GM19023 (cell line): ENCODE data around the gene RIOX2.

ENCODE experiments used
- ATAC-seq: cut with Tn5 transposase; IDR thresholded peaks from one replicate; pipeline ENCODE4 v1.9.1; 2021; ENCODE audit warnings: mild to moderate bottlenecking, moderate library complexity; ENCODE audit not compliant: unreplicated experiment

Gene RIOX2

DNA sequence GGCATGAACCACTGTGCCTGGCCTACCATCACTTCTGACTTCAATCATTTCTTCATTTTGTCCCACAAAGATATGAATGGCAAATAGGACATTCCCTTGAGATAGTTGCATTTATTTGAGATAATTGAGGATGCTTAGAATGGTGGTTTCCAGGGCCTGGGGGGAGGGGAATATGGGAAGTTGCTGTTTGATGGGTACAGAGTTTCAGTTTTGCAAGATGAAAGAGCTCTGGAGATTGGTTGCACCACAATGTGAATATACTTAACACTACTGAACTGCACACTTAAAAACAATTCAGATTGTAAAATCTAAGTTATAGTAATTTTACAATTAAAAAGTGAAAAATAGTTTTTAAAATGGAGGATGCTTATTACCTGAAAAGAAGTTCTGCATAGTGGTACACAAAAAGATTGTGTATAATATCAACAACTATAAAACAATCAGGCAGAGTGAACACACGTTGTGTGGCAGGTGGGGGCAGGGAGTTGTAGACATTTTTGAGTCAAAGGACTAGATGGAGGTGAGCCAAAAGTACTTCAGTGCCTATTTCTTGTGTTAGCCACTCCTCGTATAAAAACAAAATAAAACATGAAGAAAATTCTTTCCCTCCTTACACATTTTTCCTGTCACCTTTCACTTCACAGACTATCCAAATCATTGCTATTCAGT is 18.5 kb upstream of the RIOX2 start:
- no peak for ATAC-seq

DNA sequence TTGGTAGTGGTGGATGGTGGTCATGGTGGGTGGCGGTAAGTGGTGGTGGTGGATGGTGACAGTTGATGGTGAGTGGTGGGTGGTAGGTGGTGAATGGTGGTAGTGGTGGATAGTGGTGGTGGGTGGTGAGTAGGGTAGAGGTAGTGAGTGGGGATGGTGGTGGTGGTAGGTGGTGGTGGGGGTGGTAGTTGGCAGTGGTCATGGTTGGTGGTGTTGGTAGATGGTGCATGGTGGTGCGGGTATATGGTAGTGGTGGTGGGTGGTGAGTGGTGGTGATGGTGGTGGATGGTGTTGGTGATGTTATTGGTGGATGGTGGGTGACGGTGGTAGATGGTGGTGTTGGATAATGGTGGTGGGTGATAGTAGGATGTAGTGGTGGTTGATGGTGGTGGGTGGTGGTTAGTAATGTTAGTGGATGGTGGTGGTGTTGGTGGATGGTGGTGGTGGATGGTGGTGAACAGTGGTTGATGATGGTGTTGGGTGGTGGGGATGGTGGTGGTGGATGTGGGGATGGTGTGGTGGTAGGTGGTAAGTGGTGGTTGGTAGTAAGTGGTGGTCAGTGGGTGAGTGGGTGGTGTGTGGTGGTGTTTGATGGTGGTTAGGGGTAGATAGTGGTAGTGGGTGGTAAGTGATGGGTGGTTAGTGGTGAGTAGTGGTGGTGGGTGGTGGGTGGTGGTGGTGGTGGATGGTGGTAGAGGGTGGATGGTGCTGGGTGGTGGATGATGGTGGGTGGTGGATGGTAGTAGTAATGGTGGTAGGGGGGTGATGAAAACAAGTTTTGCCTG is 16.7 kb upstream of the RIOX2 start:
- no peak for ATAC-seq

DNA sequence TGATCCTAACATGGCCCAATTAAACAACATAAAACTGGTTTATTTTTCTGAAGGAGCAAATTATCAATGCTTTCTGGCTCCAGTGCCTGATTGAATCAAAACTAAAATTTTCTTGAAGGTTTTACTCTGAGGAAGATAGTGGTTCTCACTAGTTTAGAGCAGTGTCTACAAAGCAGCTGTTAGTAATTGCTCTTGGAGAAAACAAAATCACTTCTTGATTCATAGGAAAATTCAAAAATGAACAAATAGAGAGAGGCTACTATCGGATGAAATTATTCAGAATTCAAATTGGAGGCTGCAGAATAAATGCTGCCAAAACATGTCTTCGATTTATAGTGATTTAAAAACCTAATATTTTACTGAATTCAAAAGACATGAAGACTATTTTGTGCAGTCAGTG is 15.1 kb upstream of the RIOX2 start:
- ATAC-seq: no peak

DNA sequence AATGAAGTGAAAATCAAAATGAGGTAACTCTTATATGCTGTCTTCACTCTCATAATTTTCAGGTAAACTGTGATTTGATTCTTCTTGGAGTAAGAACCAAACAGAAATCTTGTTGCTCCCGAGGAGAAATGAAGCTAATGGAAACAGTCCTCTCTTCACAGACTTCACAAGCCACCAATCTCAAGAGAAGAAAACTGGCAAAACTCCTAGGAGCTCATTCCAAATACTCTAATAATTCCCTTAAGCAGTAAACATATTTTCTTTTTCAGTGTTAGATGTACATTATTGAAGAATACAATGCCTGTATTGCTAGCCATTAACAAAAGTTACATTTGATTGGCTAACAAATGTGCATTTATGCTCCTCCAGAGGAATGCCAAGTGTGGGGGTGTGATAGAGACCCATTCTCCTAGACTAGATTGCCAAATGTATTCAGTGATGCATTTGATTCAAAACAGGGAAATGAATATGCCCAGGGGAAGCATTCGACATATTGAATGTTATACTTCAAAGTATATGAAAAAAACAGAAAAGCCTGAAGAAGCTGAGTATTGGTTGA is 11.8 kb upstream of the RIOX2 start:
- no peak for ATAC-seq

DNA sequence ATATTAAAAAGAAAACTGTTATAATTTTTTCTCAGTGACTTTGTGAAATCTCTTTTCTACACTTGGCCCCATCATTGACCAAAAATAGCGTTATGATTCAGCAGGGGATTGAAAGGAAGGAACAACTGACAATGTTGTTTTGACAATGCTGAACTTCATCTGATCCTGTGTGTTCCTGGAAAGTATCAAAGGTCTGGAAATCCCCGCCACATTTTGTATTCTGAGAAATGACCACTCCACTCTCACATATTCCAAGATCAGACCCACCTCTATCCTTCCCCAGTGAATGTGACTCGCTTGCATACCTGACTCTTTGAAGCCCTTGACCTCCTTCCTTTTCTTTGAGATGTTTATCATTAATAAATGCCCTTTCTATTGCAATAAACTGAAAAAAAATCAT is 9.7 kb upstream of the RIOX2 start:
- ATAC-seq: no peak

DNA sequence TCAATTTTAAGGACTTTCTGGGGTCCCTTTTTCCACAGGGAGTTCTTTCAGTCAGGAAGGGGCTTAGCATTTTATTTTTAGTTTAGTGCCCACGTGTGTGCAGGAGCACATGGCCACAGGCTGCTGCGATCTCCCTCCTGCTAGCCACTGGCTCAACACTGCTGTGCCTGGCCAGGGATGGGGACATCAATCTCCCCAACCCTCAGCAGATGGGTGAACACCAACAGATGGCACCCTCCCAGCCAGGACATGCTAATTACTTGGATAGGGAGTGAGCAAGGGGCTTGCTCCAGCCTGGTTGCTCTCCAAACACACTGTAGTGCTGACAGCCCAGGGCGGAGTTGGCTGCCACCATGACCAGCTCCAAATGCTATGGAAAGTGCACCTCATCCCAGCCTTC is 7.4 kb upstream of the RIOX2 start:
- ATAC-seq: no peak

DNA sequence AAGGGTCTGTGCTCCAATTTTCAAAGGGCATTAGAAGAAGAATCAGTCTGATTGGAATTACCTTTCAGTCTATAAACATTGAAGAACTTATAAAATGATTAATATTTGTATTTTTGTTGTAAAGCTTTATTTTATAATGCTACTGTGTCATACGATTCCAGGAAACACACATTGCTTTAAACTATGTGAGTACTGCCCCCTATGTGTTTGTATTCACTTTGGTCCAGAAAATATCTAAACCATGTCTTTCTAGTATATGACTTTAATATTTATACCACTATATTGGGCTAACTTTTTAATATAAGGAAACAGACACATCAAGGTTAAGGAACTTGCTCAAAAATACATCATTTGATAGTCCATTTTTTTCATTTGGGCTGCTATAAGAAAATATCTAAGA is 3.2 kb upstream of the RIOX2 start:
- no peak for ATAC-seq

DNA sequence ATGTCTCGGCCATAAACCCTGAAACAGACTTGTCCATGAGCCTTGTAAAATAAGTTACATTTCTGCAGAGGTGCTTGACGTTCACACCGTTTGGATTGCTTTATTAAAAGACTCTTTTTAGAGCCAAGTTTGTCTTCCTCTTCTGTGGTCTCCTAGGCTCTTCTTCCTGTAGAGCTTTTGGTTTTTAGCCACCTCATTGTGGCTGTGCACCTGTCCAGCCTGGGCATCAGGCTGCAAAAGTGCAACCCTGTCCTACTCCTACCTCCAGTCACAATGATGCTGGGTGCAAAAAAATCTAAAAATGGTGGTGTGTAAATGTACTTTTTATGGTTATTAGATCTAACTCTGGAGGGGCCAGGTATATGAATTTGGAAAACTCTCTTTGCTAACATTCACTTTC is 2.8 kb upstream of the RIOX2 start:
- no peak for ATAC-seq

DNA sequence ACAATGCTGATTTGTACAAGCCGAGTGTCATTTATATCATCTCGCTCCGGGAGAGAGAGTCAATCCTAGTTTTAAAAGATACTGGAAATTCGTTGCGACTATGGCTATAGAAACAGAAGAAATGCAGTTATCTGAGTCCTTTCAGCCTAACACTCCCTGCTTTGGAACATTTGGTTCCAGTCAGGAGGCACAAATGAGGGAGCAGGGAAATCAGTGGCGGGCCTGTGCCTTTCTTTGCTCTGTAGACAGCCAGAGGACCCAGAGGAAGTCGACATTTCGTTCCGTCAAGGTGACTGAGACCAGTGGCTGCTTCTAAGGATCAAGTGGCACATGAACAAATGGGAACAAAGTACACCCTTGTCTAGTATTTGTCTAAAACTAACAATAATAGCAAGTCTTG is 745 bp upstream of the RIOX2 start:
- ATAC-seq: no peak

DNA sequence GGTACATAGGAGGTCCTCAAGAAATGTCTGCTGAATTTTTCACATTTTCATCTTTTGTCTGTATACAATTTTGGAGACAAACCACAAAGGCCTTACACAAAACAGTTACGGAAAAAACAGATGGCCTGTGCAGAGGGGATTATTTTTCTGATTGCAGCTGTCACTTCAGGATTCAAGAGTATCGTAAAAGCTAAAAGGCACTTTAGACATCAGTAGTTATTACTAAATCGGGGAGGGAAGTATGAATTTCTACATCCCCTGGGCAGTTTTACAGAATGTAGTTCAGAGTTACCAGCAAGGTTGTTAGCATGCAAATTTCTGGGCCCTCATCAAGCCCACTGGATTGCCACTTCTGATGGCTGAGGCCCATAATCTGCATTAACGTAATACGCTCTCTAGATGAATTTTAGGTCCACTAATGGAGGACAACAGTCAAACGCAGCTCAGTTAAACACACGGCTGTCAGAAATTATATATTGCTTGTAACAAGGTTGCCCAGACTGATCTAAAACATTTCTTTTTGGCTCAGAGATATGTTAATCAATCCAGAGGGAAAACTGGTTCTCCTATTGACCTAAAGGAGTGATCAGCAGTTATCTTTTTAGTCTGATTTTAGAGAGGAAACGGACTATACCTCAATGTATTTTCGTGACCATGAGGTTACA is 1.1 kb downstream of the RIOX2 start:
- no peak for ATAC-seq

DNA sequence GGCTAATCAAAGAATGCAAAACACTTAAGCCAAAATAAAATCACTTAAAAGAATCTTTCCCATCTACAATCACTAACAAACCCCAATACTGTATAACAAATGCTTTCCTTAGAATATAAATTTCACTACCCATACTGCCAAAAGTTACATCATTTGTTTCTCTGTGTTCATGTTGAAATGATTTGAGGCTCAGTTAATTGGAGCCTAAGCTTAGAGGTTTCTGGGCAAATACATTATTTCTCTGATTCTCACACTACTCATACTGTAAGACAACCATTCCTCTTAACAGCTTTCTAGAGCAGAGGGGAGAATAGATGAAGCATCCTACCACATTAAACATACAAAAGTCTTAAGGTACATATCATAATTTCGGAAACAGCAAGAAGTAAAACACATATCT is 2.1 kb downstream of the RIOX2 start:
- ATAC-seq: no peak

DNA sequence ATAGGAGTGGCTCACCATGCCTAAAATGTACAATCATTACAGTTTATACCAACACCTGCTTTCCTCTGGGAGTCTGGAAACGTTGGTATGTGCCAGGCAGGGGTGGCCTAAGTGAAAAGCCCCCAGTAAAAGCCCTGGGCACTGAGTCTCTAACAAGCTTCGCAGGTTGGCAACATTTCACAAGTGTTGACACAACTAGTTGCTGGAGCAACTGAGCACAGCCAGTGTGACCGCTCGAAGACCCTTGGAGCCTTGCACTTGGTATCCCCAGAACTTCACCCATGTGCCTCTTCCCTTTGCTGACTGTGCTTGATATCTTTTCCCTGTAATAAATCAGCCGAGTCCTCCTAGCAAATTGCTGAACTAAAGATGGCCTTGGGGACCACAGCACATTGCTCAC is 2.7 kb downstream of the RIOX2 start:
- ATAC-seq: no peak

DNA sequence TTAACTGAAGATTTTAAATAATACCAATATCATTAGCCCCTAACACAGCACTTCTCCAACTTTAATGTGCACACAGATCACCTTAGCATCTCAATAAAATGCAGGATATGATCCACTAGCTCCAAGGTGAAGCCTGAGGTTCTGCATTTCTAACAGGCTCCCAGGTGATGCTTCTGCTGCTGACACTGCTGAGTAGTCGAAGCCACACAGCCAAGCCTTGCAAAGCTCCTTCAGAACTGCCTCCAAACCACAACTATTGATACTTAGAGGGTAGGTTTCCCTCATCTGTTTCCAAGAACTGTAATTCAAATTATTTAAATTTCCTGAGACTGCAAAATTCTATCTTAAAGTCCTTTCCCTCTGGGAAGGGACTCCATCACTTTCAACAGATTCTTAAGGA is 3.9 kb downstream of the RIOX2 start:
- ATAC-seq: no peak

DNA sequence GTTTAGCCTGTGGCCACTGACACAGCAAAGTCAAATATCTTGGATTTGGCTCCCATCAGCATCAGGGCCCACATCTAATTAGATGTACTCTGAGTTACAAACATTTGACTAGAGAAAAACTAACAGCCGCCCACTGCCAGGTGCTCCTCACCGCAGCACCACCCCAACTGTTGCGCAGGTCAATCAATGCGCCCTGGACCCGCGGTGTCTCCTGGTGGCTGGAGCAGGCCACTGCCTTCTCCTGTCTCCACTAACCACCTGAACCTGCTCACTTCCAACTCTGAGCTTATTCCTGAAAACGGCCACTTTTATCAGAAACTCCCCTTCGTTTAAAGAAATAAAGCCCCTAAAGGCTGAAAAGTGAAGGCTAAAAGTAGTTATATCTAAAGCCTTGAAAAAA is 4.3 kb downstream of the RIOX2 start:
- no peak for ATAC-seq

DNA sequence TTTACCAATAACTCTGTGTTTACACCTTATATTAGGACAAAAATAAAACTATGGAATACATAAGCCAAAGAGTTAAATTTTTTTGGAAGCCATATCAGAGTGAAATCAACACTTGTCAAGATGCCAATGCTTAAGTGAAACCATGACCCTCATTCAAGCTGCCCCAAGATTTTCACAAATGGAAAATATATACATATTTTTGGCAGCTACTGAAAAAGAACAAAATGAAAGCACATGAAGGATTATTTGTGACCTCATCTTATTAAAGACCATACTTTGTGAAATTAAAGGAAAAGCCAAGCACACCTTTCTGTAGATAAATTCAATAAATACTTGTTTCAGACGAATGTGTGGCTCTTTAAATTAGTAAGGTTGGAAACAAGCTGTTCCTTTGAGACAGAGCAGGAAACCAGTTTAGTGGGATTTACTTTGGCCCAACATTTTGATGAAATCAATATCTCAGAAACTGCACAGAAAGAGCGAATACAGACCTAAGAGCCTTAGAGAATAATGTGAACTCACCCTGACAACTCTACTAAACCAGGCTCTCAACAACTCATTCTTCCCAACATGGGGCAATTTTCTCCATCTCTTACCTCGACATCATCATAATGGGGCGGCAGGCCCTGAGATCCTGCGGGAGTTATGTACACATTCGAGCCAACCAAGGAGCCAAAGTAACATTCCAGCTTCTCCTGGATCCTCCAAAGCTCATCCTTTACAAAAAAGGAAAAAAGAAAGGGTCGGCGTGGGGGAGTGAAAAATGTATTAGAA is 11.1 kb downstream of the RIOX2 start:
- no peak for ATAC-seq

DNA sequence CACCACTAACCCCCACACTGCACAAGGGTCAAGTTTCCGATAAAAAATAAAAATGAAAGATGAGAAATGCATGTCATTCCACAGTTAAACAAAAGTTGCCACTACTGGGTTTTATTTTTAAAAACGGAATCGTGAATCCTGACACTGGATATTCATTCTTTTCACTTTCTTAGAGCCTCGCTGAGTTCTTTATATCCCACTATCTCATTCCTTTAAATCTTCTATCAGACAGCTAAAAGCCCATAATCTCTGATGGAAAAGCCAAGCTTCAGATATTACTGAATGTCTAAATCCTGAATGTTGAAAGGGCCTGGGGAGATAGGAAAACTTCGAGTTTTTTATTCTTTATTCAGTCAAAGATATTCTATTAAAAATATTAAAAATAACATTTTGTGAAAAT is 11.7 kb downstream of the RIOX2 start:
- no peak for ATAC-seq

DNA sequence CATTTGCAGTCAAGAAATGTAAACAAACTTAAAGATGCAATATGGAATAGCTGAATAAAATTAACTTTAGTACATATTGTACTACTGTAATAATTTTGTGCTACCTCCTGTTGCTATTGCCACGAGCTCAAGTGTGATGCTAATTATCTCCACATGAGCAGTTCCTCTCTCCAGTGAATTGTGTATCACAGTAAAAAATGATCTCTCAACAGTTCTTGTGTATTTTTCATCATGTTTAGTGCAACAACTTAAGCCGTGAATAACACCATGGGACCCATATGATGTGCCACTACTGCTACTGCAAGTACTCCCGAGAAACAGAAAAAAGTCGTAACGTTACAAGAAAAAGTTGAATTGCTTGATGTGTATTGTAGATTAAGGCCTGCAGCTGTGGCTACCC is 12.4 kb downstream of the RIOX2 start:
- ATAC-seq: no peak

DNA sequence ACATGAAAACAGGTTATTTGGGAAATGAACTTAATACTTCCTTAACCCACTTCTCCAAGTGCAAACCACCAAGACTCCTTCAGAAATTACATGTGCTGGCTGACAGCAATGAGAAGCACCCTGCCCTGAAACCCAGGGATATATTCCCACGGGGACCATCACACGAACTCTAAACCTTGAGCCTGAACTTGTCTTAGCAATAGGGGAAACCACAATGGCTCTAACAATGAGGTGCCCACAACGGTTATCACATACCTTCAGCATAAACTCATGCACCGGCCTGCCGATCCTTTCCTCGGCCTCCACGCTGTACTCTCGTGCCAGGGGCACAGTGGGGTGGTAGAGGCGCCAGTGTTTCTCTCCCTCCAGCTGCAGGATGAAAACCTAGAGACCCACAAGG is 13.4 kb downstream of the RIOX2 start:
- no peak for ATAC-seq

DNA sequence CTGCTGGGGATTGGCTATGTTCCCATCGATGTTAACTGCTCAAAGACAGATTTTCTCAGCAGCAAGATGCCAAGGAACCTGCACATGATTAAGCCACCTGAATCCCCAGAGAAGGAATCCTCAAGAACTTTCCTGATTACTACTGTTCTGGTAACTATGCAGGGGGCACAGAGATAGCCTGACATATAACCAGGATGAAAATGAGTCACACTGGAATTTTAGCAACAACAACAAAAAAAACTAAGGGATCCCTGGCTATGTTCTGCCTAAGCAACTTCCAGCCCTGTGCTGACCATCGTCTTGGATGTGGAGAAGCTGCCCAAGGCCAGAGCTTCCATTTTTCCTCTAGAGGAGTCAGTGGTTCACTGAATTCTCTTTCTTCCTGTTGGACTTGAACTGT is 13.8 kb downstream of the RIOX2 start:
- no peak for ATAC-seq

DNA sequence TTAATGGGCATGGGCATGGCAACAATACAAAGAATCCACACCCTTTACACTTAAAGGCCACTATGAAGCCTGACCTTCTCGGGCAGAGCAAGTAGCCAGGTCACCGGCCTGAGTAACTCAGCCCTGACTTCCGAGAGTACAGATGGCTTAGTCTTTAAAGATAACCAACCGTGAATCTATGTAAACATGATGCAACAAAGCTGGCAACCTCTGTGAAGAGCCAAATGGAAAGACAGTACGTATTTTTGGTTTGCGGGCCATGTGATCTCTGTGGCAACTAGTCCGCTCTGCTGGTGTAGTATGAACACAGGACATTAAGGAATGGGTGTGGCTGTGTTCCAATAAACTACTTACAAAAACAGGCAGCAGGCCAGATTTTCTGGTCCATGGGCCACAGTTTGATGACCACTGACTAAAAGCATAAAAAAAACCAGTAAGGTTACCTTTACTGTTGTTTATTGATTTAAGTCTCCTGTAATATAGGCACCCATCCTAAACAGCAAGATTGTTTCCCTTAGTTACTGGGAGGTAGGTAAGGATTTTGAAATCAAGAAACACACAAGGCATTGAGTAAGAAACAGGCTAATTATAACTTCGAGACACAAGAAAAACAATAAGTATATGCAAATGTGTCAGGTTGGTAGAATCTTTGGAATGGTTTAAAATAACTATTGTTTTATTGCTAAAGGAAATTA is 14.5 kb downstream of the RIOX2 start:
- ATAC-seq: no peak

DNA sequence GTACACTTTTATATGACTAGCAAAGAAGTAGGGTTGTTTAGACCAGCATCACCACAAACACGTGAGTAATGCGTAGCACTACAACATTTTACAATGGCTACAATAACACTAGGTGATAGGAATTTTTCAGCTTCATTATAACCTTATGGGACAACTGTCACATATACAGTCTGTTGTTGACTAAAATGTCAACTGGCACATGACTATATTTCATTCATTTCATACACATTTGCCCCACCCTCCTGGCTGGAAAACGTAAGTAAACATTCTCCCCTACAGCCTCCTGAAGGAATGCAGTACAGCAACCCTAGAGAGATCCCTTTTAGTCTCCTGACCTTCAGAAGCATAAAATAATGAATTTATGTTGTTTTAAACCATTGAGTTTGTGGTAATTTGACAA is 16.2 kb downstream of the RIOX2 start:
- no peak for ATAC-seq
